ENCODE data around the gene ZNF646.
A peak's percentile ranks its signal among the peaks of the same experiment; 100 is the strongest.
"Not testable (repeated sequence)": the region's sequence is repeated elsewhere in the genome, so short reads cannot be mapped to it uniquely, and the experiment has no call there.

The ZNF646 gene

DNA sequence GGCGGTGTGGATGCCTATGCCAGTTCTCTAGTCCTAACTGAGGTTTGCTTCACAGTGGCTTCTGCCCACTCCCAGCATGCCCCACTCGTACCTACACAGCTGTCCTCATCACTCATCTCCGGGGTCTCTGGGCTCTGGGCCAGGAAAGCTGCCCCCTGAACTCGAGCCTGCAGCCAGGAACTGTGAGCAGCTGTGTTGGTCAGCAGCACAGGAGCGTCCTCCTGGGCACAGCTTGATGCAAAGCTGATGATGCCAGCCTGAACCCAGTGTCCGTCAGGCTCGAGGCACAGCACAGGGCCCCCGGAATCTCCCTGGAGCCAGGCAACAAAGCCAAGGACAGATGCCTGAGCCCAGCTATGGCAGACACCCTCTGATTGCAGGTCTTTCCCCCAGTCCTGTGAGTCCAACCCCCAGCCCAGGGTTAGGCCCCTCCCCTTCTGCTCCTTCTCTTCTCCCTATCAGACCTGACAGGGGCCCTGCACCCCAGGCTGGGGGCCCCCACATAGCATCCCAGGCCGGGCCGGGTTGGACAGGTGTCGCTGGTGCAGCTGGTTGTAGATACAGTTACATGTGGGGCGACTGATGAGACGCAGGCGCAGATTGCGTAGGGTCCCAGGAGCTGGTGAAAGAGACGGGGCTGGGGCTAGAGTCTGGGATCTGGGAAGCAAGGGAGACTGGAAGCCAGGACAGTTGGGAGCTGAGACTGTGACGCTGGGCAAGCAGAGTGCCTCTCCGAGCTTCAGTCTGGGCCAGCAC is 11.8 kb downstream of the ZNF646 start:
- no peak for FAIRE-seq

DNA sequence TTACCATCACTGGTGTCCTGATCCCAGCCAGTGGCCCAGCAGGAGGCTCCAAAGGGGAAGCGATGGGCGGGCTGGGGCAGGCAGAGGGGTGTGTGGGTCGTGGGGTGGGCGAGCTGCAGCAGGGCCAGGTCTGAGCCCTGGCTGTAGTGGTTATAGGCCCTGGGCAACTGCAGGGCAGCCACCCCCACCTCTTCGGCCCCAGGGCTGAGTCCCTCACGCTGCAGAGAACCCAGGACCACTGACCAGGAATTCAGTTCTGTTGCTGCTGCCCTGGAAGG is 12.3 kb downstream of the ZNF646 start:
- no peak for FAIRE-seq

DNA sequence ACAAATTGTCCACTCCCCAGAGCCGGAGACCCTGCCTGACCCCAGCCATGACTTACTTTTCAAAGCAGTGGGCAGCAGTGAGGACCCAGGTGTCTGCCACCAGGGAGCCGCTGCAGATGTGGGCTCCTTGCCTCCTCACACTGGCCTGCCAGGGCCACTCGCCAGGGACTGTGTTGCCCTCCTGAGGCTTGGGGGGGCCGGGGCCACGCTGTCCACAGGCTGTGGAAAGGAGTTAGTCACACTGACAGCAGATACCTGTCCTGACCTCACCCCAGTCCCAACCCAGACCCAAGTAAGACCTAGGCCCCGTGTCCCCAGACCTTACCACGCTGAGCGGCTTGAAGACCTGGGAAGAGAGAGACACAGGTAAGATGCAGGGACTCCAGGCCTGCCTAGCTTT is 13.3 kb downstream of the ZNF646 start:
- FAIRE-seq: no peak

DNA sequence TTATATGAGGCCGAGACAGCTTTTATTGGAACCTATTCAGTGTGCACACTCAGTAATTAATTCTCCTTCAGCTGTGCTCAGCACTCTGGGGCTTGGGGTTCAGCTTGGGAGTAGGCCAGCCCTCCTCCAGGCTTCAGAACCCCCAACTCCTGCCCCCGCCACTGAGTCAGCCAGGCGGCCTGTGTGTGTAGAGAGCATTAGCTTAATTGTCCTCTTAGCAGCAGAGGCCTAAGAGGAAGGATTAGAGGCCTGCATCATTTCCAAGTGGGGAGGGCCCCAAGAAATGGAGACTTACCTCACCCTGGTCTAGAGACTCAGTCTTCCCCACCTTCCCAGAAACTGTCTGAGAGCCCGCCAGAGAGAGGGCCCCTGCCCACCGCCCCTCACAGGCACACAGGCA is 13.7 kb downstream of the ZNF646 start:
- FAIRE-seq: no peak

DNA sequence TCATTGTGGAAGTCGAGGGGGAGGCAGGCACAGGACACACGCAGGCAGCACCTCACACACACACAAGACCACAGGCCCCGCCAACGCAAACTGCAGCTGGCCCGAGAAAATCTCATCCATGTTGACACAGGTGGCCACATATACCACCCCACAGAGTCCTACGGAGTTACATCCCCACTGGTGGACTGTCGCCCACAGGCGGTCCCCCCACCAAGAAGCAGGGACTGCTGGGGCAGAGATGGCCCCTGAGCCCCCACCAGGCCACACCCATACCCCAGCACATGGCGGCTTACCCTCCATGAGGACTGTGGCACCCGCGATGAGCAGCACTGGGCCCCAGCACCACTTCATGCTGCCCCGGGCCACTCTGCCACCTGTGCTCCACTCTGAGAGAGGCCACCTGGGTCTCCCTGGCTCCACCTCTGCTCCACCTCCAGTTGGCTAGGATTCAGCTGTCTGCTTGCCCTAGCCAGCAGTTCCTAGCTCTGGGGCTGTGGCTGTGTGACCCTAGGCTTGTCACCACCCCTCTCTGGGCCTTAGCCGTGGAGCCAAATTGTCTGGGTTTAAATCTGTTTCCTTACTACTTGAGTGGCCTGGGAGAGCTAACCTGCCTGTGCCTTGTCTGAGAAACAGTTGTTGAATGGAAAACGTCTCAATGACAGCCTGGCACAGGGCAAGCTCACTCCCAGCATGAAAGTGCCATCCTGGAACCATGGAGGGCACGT is 14.4 kb downstream of the ZNF646 start, which contains the start of gene PRSS53:
Gene PRSS53, minus strand, starts transcription at position 485 of the 725 bp plus-strand sequence. Its CDS starts 134 bp downstream, at position 351.
- no peak for FAIRE-seq

DNA sequence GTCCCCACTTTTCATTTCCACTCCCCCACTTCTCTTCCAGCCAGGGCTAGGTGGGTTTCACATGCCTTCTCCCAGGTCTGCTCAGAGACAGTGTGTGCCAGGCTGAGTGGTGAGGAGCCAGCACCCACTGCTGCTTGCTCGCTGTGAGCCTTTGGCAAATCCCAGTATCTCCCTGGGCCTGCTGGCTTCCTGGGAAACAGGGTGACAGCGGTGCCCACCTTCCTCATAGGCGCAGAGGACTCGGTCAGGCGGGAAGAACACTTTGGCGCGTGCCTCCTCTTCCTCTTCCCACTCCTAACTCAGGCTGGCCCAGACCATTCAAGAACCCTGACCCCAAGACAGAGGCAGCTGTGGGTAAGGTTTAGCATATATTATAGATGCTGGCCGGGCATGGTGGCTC is 15.0 kb downstream of the ZNF646 start:
- FAIRE-seq: no peak

DNA sequence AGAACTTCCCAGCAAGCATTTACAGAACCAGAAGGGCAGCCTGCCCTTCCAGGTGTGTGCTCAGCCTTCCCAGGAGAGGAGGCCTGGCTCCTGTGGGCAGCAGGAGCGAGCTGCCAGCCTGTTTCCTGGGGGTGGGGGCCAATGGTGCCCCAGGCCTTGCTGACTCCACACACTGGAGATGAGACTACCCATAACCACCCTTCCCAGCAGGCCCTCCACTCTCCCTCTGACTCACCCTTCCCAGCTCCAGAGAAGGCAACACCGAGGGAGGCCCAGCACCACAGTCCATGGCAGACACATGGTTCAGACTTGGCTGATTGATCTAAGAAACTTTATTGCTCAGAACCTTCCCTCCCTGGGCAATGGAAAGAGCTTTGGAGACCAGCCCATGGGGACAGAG is 16.3 kb downstream of the ZNF646 start:
- no peak for FAIRE-seq

DNA sequence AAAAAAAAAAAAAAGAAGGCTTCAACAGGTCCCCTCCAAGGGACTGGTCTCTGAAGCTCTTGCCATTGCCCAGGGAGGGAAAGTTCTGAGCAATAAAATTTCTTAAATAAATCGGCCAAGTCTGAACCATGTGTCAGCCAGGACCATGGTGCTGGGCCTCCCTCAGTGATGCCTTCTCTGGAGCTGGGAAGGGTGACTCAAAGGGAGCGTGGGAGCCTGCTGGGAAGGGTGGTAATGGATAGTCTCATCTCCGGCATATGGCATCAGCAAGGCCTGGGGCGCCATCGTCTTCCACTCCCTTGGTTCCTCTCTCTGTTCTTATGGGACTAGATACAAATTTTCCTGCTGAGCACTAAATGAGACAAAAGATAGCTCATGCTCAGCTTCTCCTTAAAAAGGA is 18.1 kb downstream of the ZNF646 start:
- FAIRE-seq: no peak

DNA sequence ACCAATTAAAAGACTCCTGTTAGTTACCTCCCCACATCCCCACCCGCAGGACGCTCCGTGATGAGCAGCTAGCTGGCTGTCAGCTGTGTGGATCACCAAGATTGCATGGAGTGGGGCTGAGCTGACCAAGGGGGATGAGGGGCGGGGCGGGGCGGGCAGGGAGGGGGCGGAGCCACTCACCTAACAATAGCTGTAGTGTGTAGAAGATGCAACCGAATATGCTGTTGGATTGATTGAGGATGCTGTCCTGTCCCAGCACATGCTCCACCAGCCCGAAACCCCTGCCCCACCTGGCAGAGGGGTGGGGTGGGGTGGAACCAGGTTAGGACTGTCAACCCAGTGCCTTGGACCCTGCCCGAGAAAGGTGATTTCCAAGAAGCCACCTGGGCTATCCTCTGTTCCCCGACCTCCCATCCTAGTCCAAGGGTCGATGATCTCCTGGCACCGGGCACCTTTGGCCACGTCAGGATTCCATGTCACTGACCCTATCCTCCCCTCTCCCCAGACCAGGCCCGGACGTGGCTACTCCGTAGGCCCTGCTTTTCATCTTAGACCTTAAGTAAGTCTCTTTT is 19.0 kb downstream of the ZNF646 start:
- no peak for FAIRE-seq

DNA sequence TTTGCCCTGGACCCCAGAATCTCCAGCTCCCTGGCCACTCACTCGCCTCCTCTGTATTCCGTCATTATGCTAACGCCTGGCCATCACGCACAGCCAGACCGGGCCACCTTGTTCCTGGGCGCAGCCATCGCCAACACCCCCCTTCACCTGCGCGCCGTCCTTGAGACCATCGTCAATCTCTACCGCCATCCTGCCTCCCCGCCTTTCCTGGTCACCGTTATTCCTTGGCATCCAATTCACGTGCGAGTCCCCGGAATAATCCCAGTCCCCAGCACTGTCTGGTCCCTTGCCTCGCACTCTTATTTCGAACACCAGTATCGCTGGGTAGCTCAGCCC is 19.8 kb downstream of the ZNF646 start:
- no peak for FAIRE-seq

DNA sequence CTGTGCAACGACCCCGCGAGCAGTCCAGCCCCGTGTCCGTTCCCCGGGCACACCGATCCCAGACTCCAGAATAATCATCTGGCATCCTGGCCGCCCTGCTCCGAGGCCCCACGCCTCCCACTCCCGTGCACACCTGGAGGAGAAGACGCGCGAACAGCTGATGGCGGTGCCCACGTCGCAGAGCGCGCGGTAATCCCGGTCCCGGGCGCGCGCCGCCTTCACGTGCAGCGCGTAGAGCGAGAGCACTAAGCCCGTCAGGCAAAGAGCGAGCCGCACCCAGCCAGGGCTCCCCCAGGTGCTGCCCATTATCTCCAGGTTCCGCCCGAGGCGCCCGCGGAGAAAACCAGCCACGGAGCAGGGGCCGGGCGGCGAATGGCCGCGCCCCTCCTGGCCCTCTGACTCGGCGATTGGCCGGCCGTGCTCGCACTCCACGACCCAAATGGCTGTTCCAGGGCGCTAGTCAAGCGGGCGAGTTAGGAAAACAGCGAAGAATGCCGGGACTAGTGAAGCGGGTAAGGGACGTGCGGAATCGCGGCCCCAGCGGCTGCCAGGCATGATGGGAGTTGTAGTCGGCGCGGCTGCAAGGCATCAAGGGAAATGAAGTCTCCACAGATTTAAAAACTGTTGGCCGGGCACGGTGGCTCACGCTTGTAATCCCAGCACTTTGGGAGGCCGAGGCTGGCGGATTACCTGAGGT is 20.4 kb downstream of the ZNF646 start, which contains the start of gene VKORC1:
Gene VKORC1, minus strand, starts transcription at position 374 of the 697 bp plus-strand sequence. Its CDS starts 68 bp downstream, at position 306.
- FAIRE-seq: peak; percentile 97

DNA sequence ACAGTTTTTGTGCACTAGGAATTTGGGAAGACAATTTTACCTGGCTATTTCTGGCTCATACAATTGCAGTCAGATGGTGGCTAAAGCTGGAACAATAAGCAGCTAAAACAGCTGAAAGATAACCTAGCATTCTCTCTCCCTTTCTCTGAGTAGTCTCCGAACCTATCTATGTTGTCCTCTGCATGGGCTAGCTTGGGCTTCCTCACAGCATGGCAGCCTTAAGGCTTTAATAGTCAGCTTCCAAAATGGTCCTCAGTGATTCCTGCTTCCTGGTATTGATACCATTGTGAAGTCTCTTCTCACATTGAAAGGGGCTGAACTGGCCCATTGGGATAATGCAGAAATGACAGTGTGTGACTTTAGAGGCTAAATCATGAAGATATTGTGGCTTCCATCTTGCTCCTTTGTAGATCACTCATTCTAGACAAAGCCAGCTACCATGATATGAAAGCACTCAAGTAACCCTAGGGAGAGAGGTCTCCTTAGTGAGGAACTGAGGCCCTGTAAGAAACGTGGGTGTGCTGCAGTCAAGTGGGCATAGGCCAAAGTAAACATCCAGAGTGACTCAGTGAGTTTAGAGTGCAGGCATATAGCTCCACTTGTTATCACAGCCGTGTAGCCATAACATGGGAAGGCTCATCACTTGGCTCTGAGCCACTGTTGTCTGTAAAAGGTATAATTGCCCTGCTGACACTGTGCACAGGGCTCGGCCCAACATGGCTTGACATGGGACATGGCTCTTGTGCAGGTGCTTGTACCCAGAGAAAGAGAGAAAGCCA is 25.8 kb downstream of the ZNF646 start:
- FAIRE-seq: no peak

DNA sequence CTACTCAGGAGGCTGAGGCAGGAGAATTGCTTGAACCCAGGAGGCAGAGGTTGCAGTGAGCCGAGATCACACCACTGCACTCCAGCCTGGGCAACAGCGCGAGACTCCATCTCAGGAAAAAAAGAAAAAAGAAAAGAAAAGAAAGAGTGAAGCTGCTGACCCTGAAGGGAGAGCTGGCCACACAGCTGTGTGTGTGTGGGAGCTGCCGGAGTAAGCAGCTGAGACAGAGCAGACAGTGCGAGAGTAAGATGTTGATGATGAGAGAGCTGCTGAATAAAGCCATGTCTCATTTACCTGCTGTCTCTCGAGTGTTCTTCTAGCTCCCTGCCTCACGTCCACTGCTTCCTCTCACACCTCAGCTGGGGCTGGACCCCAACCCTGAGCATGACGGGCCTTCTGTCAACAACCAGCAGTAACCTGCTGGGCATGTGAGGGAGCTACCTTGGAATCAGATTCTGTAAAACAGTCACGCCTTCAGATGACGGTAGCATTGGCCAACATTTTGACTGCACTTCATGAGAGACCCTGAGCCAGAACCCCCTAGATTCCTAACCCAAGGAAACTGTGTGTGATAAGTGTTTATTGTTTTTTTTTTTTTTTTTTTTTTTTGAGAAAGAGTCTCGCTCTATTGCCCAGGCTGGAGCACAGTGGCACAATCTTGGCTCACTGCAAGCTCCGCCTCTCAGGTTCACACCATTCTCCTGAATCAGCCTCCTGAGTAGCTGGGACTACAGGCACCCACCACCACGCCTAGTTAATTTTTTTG is 26.8 kb downstream of the ZNF646 start:
- FAIRE-seq: not testable (repeated sequence)

DNA sequence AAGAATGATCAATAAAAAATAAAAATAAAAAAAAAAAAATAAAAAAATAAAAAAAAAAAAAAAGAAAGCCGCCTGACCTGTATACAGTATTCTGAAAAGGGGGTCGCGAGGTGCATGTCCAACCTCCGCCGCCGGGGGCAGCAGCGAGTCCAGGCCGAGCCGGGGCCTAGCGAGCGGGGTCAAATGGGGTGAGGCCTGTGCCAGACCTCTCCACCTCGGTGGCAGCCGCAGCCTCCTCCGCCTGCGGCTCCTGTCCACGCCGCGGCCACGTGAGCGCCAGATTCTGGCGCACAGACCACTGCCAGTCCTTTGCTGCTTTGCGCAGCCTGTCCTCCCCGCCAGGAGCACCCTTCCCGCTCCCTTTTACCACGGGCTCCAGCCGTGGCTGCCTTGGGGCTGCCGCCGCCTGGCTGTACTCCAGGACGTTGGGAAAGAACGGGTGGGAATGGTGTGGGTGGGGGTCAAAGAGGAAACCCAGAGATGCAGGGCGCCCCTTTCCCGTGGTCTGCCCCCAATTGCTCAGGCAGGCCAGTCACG is 31.5 kb downstream of the ZNF646 start:
- FAIRE-seq: peak; percentile 44

DNA sequence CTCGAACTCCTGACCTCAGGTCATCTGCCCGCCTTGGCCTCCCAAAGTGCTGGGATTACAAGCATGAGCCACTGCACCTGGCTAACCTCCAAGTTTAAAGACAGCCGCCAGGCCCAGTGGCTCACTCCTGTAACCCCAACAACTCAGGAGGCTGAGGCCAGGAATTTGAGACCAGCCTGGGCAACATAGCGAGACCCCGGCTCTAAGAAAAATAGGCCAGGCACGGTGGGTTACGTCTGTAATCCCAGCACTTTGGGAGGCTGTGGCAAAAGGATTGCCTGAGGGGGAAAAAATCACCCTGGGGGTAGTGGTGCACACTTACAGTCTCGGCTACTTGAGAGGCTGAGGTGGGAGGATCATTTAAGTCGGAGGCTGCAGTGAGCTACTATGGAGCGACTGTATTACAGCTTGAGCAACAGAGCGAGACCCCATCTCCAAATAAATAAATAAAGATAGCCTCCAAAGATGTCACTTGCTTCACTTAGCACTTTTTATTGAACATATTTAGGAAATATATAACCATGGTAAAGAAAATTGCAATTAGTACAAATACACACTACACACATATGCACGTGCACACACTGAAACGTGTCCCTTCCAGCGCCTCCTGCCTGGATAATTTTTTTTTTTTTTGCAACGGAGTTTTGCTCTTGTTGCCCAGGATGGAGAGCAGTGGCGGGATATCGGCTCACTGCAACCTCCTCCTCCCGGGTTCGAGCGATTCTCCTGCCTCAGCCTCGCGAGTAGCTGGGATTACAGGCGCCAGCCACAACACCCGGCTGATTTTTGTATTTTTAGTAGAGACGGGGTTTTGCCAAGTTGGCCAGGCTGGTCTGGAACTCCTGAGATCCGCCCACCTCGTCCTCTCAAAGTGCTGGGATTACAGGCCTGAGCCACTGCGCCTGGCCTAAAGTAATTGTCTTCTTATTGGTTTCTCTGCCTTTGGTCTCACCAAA is 32.6 kb downstream of the ZNF646 start:
- FAIRE-seq: no peak

DNA sequence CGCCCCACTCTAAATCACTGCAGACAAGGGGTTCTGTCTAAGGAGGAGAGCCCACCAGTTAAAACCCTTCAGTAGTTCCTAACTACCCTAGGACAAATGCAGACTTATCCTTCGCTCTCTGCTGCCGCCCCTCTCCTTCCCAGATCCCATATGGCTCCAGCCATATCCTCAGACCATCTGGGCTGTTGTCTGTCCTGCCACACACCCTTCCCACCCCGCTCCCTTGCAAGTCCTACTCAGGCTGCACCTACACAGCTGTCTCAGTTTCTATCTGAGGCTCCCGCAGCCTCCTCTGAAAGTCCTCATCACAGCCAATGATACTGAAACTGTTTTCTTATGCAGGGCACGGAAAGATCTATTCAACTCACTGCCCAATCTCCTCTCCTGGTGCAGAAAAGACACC is 33.2 kb downstream of the ZNF646 start:
- FAIRE-seq: no peak

DNA sequence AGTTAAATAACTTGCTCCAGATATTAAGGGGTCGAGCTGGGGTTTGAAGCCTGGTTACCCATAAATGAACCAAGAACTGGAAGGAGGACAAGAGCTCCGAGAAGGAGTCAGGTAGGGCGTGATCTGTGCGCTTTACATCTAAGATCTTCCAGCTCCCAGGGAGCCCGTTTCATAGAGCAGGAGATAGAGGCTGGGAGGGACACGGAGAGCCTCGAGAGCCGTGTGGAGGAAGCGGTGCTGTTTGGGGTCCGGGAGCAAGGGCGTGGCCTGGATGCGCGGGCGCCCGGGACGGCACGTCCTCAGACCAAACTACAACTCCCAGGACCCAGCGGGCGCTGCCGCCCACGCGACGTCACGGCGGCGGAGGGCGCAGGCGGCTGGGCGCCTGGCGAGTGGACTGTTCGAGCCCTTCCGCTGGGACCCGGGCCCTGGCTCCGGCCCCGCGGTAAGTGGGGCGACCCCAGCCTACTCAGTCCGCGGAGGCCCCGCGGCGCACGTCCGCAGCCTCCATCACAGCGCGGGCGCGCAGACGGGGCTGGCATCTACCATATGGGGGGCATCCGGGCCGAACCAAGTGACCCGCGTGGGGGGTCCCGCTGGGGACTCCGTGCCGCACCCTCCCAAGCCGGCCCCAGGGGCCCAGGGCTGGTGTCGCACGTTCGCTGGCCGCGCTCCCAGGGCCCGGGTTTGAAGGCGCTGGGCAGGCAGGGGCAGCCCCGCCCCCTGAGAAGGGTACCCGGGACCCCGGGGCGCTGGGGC is 34.0 kb downstream of the ZNF646 start, which contains the start of gene BCKDK:
Gene BCKDK, plus strand, starts transcription at position 352 of the 759 bp plus-strand sequence. CDS start 838 bp downstream, outside the sequence.
- no peak for FAIRE-seq

DNA sequence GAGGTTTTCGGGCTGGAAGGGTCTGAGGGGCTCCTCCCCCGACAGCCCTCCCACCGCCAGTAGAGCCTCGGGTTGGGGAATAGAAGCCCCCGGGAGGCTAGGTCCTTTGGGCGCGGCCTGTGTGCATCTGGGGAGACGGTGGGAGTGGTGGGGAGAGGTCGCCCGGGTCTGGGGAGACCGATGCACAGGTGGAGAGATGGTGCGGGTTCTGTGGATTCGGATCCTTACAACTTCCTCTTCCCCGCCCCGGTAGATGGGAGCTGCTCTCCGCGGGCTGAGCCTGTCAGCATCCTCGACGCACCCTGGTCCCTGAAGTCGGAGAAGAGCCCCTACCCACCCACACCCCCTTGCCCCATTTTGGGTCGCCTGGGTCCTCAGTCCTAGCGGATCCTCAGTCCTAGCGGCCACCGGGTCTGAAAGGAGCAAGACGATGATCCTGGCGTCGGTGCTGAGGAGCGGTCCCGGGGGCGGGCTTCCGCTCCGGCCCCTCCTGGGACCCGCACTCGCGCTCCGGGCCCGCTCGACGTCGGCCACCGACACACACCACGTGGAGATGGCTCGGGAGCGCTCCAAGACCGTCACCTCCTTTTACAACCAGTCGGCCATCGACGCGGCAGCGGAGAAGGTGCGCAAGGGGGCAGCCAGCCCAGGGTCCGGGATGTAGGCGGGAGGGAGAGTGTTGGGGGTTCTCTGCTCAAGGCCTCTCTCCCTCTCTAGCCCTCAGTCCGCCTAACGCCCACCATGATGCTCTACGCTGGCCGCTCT is 34.8 kb downstream of the ZNF646 start:
- FAIRE-seq: no peak

DNA sequence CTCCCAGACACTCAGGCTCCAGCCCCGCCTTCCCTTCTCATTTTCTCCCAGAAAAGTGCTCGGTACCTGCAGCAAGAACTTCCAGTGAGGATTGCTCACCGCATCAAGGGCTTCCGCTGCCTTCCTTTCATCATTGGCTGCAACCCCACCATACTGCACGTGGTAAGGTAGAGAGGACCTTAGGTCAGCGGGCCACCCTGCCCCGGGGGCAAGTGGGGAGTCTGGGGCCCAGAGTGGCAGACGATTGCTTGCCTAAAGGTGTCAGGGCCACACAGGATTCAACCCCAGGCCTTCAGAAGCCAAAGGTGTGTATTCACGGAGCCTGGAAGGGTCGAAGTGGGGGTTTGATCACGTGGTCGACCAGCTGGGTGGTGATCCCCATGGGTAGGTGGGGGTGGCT is 35.4 kb downstream of the ZNF646 start:
- no peak for FAIRE-seq

Measured in G401.6 (cell line).